GM18520 (cell line): ENCODE measurements around the gene SREBF1.

ENCODE experiments used
- ATAC-seq: cut with Tn5 transposase; IDR thresholded peaks from one replicate; pipeline ENCODE4 v1.9.1; 2021; ENCODE audit not compliant: unreplicated experiment

The SREBF1 gene

DNA sequence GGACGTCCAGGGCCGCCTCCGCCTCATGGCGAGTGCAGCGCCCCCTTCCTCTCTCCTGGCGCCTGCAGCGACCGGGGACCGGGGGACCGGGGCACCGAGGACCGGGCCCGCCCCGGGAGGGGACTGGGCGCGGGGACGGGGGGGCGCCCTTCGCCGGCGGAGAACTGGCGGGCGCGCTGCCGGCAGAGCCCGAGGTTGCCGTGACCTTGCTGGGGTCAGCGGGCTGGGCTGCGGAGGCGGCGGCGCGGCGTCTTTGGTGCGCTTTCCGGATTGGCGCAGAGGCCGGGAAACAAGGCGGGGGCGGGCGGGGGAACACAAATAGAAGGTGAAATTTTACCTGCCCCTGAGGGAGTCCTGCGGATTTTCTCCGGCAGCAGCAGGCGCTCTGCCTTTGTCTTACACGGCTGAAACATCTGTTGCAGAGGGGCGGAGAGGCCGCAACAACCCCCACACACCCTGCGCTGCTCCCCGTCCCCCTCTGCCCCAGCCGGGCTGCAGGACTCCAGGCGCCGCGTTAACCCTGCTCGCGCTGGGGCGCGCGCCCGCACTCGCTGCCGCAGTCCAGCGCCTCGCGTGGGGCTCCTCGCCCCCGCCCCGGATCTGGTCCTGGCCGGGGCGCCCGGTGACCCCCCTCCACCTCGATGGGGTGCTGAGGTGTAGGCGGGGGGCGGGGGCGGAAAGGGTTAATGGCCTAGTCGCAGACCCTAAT, 53.5 kb downstream of the SREBF1 start:
- ATAC-seq: no peak

DNA sequence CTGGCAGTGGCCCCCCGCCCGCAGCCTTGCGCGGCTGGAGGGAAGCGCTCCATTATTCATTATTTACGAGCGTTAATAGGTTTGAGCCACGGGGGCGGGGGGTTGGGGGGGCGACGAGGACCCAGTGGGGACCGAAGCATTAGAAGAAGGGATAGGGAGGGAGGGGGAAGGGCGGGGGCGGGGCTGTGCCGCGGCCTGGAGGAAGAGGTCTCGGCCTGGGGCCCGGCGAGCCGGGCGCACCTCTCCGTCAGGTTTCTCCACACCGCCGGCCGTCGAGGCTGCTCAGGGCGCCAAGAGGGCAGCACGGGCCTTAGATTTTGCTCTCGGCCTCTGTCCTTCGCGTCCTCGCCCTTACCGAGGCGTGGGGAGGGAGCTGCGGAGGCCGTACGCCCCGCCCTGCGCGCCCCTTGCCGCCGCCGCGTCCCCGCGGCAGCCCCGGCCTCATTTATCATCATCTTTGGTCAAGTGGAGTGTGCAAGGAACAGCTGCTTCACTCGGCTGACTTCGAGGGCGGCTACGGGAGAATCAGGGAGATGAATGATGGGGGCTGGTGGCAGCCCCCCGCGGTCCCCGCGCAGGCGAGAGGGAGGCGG, 54.2 kb downstream of the SREBF1 start:
- no peak for ATAC-seq

DNA sequence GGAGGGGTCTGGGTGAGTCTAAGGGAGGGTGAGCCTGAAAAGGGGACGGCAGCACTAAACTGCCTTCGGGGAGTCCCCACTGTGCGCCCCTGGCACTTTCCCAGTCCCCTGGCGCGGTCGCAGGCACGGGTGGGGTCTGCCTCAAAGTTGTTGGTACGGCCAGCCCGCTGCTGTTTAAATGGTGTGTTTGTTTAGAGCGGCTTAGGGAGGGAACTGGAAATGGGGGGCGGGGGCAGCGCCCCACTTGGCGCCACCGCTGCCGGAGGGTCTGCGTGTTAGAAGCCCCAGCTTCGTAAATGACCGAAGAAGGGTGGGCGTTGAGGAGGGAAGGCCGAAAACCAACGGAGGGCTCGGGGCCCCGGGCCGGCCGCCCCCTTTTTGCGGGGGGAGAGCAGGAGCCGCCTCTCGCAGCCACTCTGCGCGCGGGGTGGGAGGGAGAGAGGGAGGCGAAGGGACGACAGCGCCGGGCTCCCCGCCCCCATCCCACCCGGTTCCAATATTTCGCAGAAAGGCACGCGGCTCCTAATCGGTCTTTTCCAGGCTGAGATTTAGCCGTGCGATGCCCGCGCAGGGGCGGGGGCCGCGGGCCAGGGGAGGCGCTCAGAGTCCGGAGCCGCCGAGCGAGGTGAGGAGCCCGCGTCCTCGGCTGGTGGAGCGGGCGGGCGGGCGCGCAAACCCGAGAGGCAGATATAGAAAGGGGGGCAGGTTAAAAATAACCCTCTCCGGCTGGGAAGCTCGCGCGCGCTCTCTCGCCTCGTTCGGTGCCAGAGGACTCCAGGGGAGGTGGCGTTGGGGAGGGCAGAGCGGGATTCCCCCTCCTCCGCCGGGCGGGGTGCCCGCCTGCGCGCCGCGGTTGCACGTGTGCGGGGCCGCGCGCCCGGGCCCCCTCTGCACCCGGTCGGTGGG, 54.9 kb downstream of the SREBF1 start:
- ATAC-seq: no peak

DNA sequence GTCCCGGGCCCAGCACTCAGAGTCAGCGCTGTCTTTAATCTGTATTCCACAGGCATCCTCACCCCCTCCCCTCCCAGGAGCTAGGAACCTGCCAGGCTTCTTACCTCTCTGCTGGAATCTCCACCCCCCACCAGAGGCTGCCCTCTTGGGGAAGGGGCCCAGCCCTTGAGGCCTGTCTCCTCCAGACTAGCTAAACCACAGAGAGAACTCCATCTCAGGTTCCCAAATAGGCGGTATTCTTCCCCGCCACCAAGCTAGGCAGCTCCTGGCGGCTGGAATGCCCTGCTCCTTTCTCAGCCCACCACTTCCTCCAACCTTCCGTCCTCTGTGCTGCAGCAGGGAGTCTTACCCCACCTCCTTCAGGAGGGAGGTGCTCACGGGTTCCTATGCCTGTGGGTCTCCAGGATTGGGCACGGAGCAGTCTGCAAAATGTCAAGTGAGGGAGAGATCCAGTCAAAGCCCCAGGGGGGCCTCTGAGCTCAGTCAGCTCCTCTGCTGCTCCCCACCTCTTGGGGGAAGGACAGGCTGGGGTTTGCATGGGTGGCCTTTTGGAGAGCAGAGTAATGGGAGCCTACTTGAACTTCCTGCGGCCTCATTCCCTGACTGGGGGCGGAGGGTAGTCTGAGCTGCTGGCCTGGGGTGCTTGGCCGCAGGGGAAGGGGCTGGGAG, 55.7 kb downstream of the SREBF1 start:
- no peak for ATAC-seq

DNA sequence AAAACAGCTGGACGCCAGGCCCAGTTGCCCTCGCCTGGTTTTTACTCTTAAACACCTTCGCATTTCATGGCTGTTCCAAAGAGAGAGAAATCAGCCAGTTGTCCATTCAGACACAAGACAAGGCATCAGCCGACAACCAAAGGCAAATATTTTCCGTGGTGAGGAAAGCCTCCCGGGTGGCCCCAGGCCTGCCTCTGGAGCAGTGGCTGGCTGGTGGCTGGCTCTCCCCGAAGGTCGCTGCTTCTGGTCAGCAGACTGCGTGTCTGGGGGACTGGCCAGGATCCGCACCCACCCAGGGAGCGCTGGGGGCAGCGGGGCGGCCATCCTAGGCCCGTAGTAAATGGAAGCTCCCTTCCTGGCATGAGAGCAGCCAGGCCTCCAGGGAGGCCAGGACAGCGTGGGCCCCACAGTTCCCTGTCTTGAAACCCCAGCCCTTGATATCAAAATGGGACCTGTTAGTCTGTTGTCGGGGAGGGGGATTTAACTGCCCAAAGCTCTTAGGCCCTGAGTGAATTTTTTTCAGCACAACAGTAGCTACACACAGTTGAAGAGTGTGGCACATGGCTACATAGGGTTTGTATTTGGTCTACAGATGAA, 57.7 kb downstream of the SREBF1 start:
- ATAC-seq: no peak

DNA sequence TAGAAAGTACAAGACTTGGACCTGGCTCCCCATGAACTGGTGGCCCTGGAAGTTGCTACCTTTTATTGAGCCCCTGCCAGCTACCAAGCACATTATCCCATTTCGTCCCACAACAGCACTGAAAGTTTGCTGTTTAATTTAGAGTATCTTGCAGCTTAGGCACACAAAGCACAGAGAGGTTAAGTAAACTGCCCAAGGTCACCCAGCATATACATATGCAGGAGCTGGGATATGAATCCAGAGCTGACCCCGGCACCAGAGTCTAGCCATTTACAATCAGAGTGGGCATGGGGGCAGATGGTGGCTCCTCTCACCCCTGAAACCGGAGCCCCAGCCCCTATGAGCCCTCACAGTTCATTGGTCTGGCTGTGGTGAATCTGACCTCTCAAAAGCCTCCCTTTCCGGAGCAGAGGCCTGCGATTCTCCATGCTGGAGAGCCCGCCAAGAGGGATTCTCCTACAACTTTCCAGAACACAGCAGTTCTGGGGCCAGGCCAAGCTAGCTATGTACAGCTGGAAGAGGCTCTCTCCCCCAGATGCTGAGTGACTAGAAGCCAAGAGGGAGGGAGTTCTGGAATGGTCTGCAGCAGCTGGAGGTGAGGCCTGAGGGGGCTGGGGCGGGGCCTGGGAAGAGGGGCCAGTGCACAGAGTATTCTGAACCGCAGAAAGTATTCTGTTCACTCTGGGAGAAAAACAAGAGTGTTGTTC, 58.3 kb downstream of the SREBF1 start:
- ATAC-seq: no peak

DNA sequence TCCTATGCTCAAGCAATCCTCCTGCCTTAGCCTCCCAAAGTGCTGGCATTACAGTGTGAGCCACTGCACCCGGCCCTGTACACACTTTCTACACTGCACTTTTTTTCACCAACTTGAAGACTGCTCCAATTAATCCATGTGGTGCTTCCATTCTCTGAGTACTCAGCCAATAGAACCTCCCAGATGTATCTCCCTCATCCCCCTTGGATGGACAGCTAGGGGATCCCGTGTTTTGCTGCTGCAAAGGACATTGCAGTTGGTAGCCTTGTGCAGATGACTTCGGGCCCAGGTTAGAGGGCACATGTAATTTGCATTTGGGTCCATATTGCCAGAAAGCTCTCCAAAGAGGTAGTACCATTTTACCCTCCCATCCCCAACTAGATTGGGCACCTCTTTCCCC, 59.9 kb downstream of the SREBF1 start:
- no peak for ATAC-seq

DNA sequence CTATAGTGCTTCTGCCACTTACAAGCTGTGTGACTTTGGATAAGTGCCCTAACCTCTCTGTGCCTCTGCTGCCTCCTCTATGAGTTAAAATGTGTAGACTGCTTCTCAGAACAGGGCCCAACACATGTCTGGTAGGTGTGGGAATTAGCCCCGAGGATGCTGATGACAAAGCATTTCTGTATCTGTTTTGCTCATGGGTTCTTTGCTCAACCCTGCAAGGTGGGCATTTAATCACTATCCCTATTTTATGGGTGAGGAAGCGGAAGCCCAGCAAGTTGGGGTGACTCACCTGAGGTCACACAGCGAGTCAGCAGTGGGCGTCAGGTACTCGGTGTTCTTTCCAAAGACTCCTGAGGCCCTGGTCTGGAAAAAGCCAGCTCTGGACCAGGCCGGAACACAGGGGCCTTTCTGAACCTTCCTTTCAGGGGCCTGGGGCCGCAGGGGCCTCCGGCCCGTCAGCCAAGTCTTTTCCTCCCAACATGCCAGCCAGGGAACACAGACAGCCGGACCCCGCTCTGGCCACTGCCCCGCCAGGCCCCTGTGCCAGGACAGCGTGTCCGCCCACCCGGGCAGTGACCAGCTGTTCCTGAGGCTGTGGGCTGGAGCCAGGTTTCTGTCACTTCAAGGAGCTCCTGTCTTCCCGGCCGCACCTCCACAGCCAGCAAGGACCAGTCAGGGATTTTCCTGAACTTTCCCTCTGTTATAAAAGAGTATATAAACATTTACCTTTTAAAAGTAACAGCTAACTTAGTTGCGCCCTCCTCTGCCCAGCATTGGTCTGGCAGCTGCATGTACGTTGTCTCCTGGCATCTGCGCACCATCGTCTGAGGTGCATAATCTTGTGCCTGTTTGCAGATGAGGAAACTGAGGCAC, 62.5 kb downstream of the SREBF1 start:
- no peak for ATAC-seq

DNA sequence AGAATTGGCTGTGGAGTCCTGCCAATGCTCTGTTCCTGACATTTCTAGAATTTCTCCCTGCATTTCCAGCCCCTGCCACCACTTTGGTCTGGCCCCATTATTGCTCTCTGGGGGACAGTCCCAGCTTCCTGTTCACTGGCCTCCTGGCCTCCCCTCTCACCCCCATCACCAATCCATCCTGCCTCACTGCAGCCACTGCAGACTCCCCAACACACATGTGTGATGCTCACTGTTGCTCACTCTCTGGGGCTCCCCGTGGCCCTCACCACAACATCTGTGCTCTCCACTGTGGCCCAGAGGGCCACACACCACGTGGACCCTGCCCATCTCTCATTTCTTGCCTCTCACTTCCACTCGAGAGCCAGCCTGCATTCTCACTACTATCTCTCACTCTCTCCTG, 64.6 kb downstream of the SREBF1 start:
- no peak for ATAC-seq

DNA sequence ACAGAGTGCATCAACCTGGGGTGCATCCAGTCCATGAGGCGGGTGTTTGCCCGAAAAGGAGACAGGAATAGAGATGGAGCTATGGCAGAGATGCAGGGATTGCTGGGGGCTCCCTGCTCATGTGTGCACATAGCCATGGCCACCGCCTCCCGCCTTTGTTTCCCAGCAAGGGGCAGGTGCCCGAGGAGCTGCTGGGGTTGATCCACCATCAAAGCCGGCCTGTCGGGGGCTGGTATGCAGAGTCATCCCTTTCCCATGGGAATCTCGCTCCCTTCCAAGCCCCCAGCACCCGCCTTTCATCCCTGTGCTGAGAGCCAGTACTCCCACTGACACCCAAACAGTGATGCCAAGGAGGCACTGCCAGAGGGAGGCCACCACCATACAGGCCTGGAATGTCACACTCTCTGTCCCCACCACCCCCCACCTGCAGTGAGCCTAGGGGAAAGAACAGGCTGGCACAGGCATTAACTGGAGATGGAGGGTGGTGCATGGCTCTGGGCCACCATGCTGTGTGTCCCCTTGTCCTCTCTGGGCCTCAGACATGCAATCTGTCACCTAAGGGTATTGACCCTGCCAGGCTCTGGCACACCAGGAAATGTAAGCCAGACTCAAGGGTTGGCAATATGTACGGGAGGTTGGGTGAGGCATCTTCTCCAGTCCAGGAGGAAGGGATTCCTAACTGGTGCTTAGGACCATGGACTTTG, 65.1 kb downstream of the SREBF1 start:
- no peak for ATAC-seq

DNA sequence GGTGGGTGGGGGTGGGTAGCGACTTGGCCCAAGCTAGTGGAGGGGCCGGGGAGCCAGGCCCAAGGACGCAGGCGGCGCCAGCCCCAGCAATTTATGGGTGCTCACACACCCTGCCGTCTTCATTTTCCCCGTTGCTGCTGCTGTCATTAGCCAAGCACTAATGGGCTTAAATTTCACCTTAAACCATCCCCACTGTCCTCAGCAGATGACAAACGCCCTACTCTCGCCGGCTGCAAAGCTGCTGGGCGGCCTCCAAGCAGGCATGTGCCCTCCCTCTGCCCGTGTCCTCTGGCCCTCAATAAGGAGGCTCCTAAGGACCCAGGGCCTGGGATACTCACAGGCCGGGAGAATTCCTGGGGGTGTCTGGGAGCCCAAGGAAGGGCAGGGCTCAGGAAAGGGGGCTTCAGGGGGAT, 66.1 kb downstream of the SREBF1 start:
- ATAC-seq: no peak

DNA sequence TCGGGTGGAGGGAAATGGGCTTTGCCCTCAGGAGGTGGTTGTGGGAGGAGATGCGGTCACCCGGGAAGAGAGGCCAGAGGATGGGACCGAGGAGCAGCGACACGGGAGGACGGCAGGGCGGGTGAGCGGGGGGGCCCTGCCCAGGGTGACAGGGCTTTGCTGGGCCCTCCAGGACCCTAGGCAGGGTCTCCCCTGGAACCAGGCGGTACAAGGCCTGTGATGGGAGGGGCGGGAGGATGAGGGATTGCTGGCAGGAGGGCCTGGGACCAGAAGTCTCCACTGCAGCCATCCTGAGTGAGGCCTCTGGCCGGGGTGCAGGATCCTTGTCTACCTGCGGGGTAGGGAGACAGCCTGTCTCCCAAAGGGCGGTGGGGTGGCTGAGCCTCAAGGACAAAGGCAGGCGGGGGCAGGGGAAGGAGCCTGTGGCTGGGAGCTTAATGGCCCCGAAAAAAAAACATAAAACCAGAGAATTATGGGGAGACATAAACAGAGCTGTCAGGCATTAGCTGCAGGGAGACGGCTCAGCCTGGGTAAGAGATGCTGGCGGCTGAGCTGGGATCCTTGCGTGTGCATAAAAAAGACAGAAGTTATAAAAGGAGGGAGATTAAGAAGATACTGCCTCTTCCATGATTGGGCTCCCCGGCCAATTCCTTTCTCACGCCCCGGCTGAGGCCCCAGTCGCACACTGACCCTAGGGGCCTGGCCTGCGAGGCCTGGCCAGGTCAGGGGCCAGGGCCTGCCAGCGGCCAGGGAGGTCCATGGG, 66.7 kb downstream of the SREBF1 start:
- no peak for ATAC-seq

DNA sequence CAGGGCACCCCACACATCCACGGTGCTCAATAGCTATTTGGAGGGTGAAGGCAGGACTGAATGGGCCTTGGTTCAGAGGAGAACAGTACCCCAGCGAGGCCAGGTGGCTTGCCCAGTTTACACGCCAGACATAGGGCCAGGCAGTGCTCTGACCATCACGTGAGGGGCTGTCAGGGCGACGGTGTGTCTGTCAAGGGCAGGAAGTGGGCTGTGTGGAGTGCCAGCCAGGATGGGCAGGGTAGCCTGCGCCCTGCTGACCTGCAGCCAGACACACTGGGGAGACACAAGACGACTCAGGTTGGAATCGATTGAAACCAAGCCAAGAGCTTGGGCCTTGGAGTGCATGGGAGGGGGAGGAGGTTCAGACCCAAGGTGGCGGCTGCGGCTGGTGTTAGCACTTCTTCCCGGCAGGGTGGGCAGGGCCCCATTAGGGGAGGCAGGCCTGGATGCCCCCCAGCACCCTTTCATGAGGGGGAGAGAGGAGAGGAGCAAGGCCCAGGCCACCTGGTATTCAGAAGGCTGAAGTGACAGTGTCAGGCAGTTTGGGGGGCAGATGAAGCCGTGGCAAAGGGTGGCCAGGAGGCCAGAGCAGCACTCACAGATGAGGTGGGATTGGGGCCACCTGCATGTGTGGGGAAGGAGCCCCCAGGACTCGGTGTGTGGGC, 68.2 kb downstream of the SREBF1 start:
- no peak for ATAC-seq

DNA sequence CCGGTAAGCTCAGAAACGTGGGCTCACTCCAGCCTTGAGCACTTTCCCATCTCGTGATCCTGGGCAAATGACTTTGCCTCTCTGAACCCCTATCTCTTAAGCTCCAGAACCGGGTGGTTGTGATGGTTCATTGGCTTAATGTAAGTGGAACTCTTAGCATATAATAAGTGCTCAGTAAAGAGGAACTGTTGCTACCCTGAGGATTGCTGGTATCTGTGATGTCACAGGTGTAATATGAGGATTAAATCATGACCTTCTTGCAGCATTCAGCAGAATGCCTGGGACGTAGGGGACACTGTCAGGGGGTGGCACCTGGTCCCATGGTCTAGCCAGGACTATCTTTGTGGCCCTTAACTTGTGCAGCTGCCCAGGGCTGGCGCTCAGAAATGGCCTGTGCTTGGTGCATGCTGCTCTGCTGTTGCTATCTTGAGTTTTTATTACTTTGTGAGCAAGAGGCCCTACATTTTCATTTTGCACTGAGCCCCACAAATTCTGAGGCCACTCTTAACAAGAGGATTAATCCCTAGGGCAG, 68.8 kb downstream of the SREBF1 start:
- no peak for ATAC-seq

DNA sequence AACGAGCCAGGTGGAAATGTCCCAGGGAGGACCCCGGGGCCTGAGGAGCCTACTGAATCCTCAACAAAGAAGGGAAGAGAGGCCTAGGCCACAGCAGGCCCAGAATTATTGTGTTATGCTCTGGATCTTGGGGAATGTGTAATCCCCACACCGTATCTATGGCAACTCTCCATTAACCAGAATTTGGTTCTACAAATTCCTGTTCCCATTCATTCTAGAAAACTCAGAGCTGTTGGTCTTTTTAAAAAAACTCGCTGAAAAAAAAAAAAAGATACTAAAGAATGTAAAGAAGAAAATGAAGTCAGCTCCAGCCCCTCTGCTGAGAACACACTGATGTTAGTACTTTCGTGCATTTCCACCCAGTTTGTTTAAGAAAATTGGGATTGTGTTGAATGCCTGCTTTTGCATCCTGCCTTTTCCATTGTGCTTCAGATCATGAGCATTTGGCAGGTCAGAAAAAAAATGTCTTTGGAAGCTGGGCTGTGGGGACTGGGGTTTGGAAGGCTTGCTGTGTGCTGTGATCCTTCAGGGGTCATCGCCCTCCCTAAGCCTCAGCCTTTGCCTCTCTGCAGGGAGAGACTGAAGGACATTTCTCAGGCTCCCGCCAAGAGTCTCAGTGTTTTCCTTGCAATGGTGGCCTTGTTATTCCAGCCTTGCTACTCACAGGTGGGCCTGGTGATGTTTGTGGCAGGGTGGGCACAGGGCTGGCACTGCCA, 69.5 kb downstream of the SREBF1 start:
- no peak for ATAC-seq

DNA sequence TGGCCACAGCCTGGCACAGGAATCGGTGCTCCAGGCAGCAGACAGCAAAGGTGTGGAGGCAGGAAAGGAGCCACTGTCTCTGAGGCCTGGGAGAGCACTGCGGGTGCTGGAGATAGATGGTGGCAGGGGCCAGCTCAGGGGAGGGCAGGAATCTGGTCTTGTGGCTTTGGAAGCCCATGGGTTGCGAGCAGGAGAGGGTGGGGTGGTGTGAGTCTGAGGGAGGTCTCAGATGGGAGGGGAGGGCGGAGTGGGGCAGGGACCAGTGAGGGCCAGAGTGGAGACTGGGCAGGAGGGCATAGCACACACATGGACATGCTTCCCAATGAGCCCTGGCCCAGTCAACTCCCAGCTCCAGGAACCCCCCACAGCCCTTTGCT, 70.1 kb downstream of the SREBF1 start:
- ATAC-seq: no peak
